ENCODE measurements around the gene TTLL11.

Gene TTLL11

DNA sequence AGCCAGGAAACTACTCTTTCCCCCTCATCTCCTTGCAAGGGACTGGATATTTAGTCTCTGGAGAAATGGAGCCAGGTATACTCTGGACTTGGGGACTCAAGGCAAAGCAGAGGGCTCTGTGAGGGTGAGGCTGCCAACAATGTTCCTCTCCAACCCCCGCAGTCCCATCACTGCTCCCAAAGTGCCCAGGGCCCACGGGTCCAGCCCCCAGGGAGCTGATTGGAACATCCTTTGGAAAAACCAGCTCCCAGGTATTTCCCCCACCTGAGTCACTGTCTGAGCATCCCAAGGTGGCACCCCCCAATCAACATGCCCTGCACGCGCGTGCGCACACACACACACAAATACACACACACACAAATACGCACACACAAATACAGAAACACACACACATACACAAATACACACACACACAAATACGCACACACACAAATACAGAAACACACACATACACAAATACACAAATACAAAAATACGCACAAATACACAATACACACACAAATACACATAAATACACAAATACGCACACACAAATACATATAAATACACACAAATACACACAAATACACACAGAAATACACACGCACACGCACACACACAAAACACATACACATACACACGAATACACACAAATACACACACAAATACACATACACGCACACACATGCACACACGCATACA lies 304.3 kb downstream of the TTLL11 start:
- H3K36me3 ChIP-seq (ENCODE audit: insufficient read depth, low read length) = no peaks in the 10 kb centered on the region
- H3K4me1 ChIP-seq (ENCODE audit: insufficient read depth, low read length, poor library complexity, severe bottlenecking) = peaks cover 14% of the 10 kb centered on the region
- no peak overlapping the region for H3K4me3 ChIP-seq (ENCODE audit: low read length, poor library complexity, severe bottlenecking)
- no peaks in the 10 kb centered on the region for H3K9me3 ChIP-seq (ENCODE audit: insufficient read depth, low read depth, low read length)
- no peaks in the 10 kb centered on the region for H3F3A ChIP-seq (ENCODE audit: low read depth)
- TF ChIP-seq, protein P1, sequence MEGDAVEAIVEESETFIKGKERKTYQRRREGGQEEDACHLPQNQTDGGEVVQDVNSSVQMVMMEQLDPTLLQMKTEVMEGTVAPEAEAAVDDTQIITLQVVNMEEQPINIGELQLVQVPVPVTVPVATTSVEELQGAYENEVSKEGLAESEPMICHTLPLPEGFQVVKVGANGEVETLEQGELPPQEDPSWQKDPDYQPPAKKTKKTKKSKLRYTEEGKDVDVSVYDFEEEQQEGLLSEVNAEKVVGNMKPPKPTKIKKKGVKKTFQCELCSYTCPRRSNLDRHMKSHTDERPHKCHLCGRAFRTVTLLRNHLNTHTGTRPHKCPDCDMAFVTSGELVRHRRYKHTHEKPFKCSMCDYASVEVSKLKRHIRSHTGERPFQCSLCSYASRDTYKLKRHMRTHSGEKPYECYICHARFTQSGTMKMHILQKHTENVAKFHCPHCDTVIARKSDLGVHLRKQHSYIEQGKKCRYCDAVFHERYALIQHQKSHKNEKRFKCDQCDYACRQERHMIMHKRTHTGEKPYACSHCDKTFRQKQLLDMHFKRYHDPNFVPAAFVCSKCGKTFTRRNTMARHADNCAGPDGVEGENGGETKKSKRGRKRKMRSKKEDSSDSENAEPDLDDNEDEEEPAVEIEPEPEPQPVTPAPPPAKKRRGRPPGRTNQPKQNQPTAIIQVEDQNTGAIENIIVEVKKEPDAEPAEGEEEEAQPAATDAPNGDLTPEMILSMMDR (conservative IDR thresholded peaks at IDR 0.05; ENCODE audit: low read length) = no peak
- TF ChIP-seq EZH2phosphoT487 (IDR thresholded peaks at IDR 0.05; ENCODE audit: borderline replicate concordance) = no peak
- no peak overlapping the region for H2AFZ ChIP-seq (ENCODE audit: low read length)
- H3K9ac ChIP-seq (ENCODE audit: low read depth, low read length, poor library complexity, severe bottlenecking) = no peak overlapping the region
- H3K27me3 ChIP-seq (ENCODE audit: insufficient read depth, low read length, poor library complexity, severe bottlenecking) = no peaks in the 10 kb centered on the region
- H3K4me2 ChIP-seq (ENCODE audit: low read depth, low read length, poor library complexity, severe bottlenecking) = no peak overlapping the region
- no peaks in the 10 kb centered on the region for H3K9me2 ChIP-seq (replicated peaks; ENCODE audit: low read depth, low read length)
- no peaks in the 10 kb centered on the region for H4K20me1 ChIP-seq (ENCODE audit: insufficient read depth, low read length, poor library complexity, severe bottlenecking)
- H3K79me2 ChIP-seq (ENCODE audit: insufficient read depth, low read length) = no peaks in the 10 kb centered on the region

DNA sequence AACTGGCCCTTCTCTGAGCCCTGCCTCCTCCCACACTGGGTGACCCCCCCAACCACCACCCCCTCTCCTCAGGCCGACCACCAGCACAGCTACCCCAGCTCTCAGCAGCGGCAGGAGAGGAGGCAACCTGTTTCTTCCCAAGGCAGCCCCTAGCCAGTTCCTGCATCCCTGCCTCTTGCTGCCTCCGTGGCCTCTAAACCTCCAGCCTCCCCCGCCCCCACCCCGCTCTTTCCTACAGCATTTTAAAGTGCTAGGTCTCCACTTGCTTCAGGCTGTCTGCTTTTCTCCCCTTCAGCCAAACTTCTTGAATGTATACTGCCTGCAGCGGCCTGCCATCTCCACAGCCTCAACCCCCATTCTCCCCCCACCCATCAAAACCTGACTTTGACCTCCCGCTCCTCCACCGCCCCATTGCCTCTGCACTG lies 306.1 kb downstream of the TTLL11 start:
- Histone ChIP-seq H3K4me3 (ENCODE audit: low read length, poor library complexity, severe bottlenecking) (no peak overlapping the region), H2AFZ (ENCODE audit: low read length) (no peak overlapping the region), H3K9ac (ENCODE audit: low read depth, low read length, poor library complexity, severe bottlenecking) (no peak overlapping the region), H3K79me2 (ENCODE audit: insufficient read depth, low read length) (no peaks in the 10 kb centered on the region), H4K20me1 (ENCODE audit: insufficient read depth, low read length, poor library complexity, severe bottlenecking) (no peaks in the 10 kb centered on the region), H3K4me2 (ENCODE audit: low read depth, low read length, poor library complexity, severe bottlenecking) (no peak overlapping the region), H3K9me2 (replicated peaks; ENCODE audit: low read depth, low read length) (no peaks in the 10 kb centered on the region), H3F3A (ENCODE audit: low read depth) (no peaks in the 10 kb centered on the region), H3K36me3 (ENCODE audit: insufficient read depth, low read length) (peaks cover 8% of the 10 kb centered on the region; the same call in 1 of the 2 replicates), H3K4me1 (ENCODE audit: insufficient read depth, low read length, poor library complexity, severe bottlenecking) (peaks cover 24% of the 10 kb centered on the region), H3K9me3 (ENCODE audit: insufficient read depth, low read depth, low read length) (no peaks in the 10 kb centered on the region), H3K27me3 (ENCODE audit: insufficient read depth, low read length, poor library complexity, severe bottlenecking) (no peaks in the 10 kb centered on the region)
- TF ChIP-seq, protein P1 (conservative IDR thresholded peaks at IDR 0.05; ENCODE audit: low read length) = no peak
- no peak for TF ChIP-seq EZH2phosphoT487 (IDR thresholded peaks at IDR 0.05; ENCODE audit: borderline replicate concordance)

DNA sequence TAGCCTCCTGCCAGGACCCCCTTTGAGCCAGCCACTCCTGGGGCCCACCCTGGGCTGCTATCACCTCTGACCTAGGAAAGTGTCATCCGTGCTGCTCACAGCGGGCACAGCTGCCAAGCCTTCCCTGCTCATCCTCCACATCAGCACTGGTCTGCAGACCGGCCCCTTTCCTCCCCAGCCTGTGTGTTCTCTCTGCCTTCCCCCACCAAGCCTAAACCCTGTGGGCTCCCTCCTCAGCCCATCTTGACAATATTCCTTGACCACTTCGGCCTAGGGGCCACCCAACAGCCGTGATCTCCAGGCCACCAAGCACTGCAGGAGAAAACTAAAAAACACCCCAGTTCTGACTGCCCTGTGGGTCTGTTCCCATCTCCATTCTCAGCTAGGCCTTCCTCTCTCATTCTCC lies 306.6 kb downstream of the TTLL11 start:
- H3K4me2 ChIP-seq (ENCODE audit: low read depth, low read length, poor library complexity, severe bottlenecking) = no peak overlapping the region
- no peaks in the 10 kb centered on the region for H3K27me3 ChIP-seq (ENCODE audit: insufficient read depth, low read length, poor library complexity, severe bottlenecking)
- H3K9me3 ChIP-seq (ENCODE audit: insufficient read depth, low read depth, low read length) = no peaks in the 10 kb centered on the region
- no peaks in the 10 kb centered on the region for H3K9me2 ChIP-seq (replicated peaks; ENCODE audit: low read depth, low read length)
- H3K4me3 ChIP-seq (ENCODE audit: low read length, poor library complexity, severe bottlenecking) = no peak overlapping the region
- H3K9ac ChIP-seq (ENCODE audit: low read depth, low read length, poor library complexity, severe bottlenecking) = no peak overlapping the region
- H4K20me1 ChIP-seq (ENCODE audit: insufficient read depth, low read length, poor library complexity, severe bottlenecking) = no peaks in the 10 kb centered on the region
- peaks cover 12% of the 10 kb centered on the region; the same call in 1 of the 2 replicates for H3K36me3 ChIP-seq (ENCODE audit: insufficient read depth, low read length)
- H3K79me2 ChIP-seq (ENCODE audit: insufficient read depth, low read length) = no peaks in the 10 kb centered on the region
- H3F3A ChIP-seq (ENCODE audit: low read depth) = no peaks in the 10 kb centered on the region
- TF ChIP-seq, protein P1 (conservative IDR thresholded peaks at IDR 0.05; ENCODE audit: low read length) = no peak
- TF ChIP-seq EZH2phosphoT487 (IDR thresholded peaks at IDR 0.05; ENCODE audit: borderline replicate concordance) = no peak
- H3K4me1 ChIP-seq (ENCODE audit: insufficient read depth, low read length, poor library complexity, severe bottlenecking) = peaks cover 24% of the 10 kb centered on the region
- no peak overlapping the region for H2AFZ ChIP-seq (ENCODE audit: low read length)

All from Loucy (cell line).